Keratinocyte (primary cell): ENCODE results near the gene CCL13. TPM values are rescaled to one million over a fixed set of nuclear protein-coding genes. Genes with fewer than 3 reads are reported as not detected.

Experiments
- DNase-seq: peaks from one replicate; pipeline ENCODE4 v3.0.0-alpha.2; 2011; ENCODE audit warnings: low read depth, missing footprints, low spot score
- FAIRE-seq: peaks from 2 replicates; lab custom pipeline; 2011; peaks lifted over from hg19 to GRCh38; lab: Jason Lieb, UNC
- H2AFZ ChIP-seq: 2 replicates; pipeline ENCODE4 v1.6.0; 2012; ENCODE audit warnings: low read length, control low read depth, inconsistent platforms; ENCODE audit not compliant: control insufficient read depth
- H3K27ac ChIP-seq: 2 replicates; pipeline ENCODE4 v1.5.1; 2011; ENCODE audit warnings: low read length; ENCODE audit not compliant: control insufficient read depth, insufficient read depth
- H3K27me3 ChIP-seq: 3 replicates; pipeline ENCODE4 v1.6.0; 2011; ENCODE audit warnings: low read length; ENCODE audit not compliant: control insufficient read depth, insufficient read depth; ENCODE audit errors: extremely low read depth
- H3K36me3 ChIP-seq, 2 experiments: 2 replicates in 1 of 2; 3 replicates in 1 of 2; pipeline ENCODE4 v1.5.1; 2011; ENCODE audit warnings: low read length in 2 of 2, mild to moderate bottlenecking in 1 of 2; ENCODE audit not compliant: control insufficient read depth in 2 of 2, insufficient read depth in 2 of 2; ENCODE audit errors: extremely low read depth in 1 of 2
- H3K4me1 ChIP-seq: 3 replicates; pipeline ENCODE4 v1.5.1; 2011; ENCODE audit warnings: low read length; ENCODE audit not compliant: control insufficient read depth, insufficient read depth; ENCODE audit errors: extremely low read depth
- H3K4me2 ChIP-seq: 3 replicates; pipeline ENCODE4 v1.6.0; 2011; ENCODE audit warnings: low read depth, low read length; ENCODE audit not compliant: control insufficient read depth, insufficient read depth; ENCODE audit errors: extremely low read depth
- H3K4me3 ChIP-seq, 3 experiments: fragments of 200-600 bp in 1 of 3; sonication (generic) in 1 of 3; 2 replicates in 2 of 3; 3 replicates in 1 of 3; pipeline ENCODE4 v1.5.1; 2011 to 2016; ENCODE audit warnings: low read length in 3 of 3, mild to moderate bottlenecking in 3 of 3, control low read depth in 2 of 3, inconsistent platforms in 1 of 3, low read depth in 1 of 3, mixed read lengths in 1 of 3, mixed run types in 1 of 3, moderate library complexity in 1 of 3; ENCODE audit not compliant: control insufficient read depth in 2 of 3, insufficient read depth in 2 of 3; ENCODE audit errors: extremely low read depth in 1 of 3
- H3K79me2 ChIP-seq: 2 replicates; pipeline ENCODE4 v1.6.0; 2012; ENCODE audit warnings: low read length; ENCODE audit not compliant: control insufficient read depth, insufficient read depth
- H3K9ac ChIP-seq: 3 replicates; pipeline ENCODE4 v1.6.0; 2011; ENCODE audit warnings: low read length; ENCODE audit not compliant: control insufficient read depth, insufficient read depth; ENCODE audit errors: extremely low read depth
- H3K9me1 ChIP-seq: 3 replicates; pipeline ENCODE4 v1.6.0; 2011; ENCODE audit warnings: low read length; ENCODE audit not compliant: control insufficient read depth, insufficient read depth; ENCODE audit errors: extremely low read depth
- H3K9me3 ChIP-seq: 2 replicates; pipeline ENCODE4 v1.5.1; 2012; ENCODE audit warnings: low read depth, low read length; ENCODE audit not compliant: control insufficient read depth
- H4K20me1 ChIP-seq: 3 replicates; pipeline ENCODE4 v1.6.0; 2011; ENCODE audit warnings: low read length; ENCODE audit not compliant: control insufficient read depth, insufficient read depth; ENCODE audit errors: extremely low read depth
- EZH2 ChIP-seq: IDR thresholded peaks from one replicate; pipeline ENCODE4 v1.6.1; 2012; ENCODE audit warnings: inconsistent platforms, mild to moderate bottlenecking, low read length, moderate library complexity
- dilution Hi-C: fragments of 300-500 bp; cut with MboI; formaldehyde crosslinking; loops from one replicate; pipeline ENCODE4 v1.7.0; 2020; ENCODE audit warnings: low sequenced_read_pairs; ENCODE audit not compliant: extremely low pct_ligation_motif_present
- polyA plus RNA-seq, 5 experiments: library from polyadenylated mRNA; depleted of rRNA in 3 of 5; stranded (reverse) in 3 of 5; stranded (forward) in 1 of 5; unstranded in 1 of 5; fragments of >200 nt; gene quantifications; 1 replicate in 1 of 5; 2 replicates in 3 of 5; 3 replicates in 1 of 5; pipeline versions ENCODE4 v1.2.1 to v1.2.3, GENCODE V29; 2011 to 2012; ENCODE audit warnings: missing spikeins in 2 of 5, low read depth in 1 of 5, low replicate concordance in 1 of 5
- TF ChIP-seq, protein P1 (sequence below), 3 experiments: IDR thresholded peaks in 1 of 3; conservative IDR thresholded peaks in 1 of 3; optimal IDR thresholded peaks in 1 of 3; 2 replicates in 2 of 3; 3 replicates in 1 of 3; pipeline versions ENCODE3 to v1.5.1; 2011; ENCODE audit warnings: low read length in 3 of 3, mild to moderate bottlenecking in 3 of 3, moderate library complexity in 2 of 3, control low read depth in 1 of 3, inconsistent platforms in 1 of 3; ENCODE audit not compliant: insufficient read depth in 2 of 3; ENCODE audit errors: extremely low read depth in 1 of 3

Gene CCL13
- polyA plus RNA-seq, 1 donor (not counting 4 experiments of a cell fraction or from before 2014, with no cell fraction given) = not detected

DNA sequence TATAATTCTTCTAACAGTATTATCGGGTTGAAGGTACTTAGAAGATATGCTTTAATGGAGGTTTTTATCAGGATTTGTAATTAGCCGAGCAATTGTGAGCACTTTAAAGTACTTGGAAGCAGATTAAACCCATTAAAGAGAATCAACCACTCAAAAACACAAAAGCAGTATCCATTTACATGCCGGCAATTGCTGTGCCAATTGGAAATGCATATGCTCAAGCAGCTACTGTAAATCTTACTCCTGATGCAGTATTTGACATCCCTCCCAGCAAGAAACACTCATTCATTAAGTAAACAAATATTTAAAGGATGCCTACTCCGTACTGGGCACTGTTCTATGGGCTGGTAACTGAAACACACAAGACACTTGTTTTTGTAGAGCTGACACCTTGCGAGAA is 18.2 kb downstream of the CCL13 start:
- H4K20me1 ChIP-seq = no peaks in the 10 kb centered on the region
- no peak overlapping the region for H3K4me3 ChIP-seq
- H3K9me3 ChIP-seq = no peaks in the 10 kb centered on the region
- no peak overlapping the region for H3K9ac ChIP-seq
- no peak overlapping the region for H3K4me2 ChIP-seq
- no peak for DNase-seq
- TF ChIP-seq EZH2 = no peak
- TF ChIP-seq, protein P1, sequence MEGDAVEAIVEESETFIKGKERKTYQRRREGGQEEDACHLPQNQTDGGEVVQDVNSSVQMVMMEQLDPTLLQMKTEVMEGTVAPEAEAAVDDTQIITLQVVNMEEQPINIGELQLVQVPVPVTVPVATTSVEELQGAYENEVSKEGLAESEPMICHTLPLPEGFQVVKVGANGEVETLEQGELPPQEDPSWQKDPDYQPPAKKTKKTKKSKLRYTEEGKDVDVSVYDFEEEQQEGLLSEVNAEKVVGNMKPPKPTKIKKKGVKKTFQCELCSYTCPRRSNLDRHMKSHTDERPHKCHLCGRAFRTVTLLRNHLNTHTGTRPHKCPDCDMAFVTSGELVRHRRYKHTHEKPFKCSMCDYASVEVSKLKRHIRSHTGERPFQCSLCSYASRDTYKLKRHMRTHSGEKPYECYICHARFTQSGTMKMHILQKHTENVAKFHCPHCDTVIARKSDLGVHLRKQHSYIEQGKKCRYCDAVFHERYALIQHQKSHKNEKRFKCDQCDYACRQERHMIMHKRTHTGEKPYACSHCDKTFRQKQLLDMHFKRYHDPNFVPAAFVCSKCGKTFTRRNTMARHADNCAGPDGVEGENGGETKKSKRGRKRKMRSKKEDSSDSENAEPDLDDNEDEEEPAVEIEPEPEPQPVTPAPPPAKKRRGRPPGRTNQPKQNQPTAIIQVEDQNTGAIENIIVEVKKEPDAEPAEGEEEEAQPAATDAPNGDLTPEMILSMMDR (optimal IDR thresholded peaks at IDR 0.05 in 1 of 3, IDR thresholded peaks at IDR 0.05 in 1 of 3, conservative IDR thresholded peaks at IDR 0.05 in 1 of 3; ENCODE audit: extremely low read depth in 1 of 3, insufficient read depth in 2 of 3, low read length in 3 of 3) = no peak
- no peaks in the 10 kb centered on the region for H3K79me2 ChIP-seq
- no peak overlapping the region for H2AFZ ChIP-seq
- no peak overlapping the region for H3K27ac ChIP-seq
- H3K9me1 ChIP-seq = no peaks in the 10 kb centered on the region
- peaks cover 6% of the 10 kb centered on the region for H3K4me1 ChIP-seq
- H3K36me3 ChIP-seq = no peaks in the 10 kb centered on the region
- dilution Hi-C loops = loop anchor here (25.0 kb wide), 1 partner anchor 162 kb away; no protein-coding TSS in a partner anchor
- no peaks in the 10 kb centered on the region for H3K27me3 ChIP-seq
- FAIRE-seq = no peak

DNA sequence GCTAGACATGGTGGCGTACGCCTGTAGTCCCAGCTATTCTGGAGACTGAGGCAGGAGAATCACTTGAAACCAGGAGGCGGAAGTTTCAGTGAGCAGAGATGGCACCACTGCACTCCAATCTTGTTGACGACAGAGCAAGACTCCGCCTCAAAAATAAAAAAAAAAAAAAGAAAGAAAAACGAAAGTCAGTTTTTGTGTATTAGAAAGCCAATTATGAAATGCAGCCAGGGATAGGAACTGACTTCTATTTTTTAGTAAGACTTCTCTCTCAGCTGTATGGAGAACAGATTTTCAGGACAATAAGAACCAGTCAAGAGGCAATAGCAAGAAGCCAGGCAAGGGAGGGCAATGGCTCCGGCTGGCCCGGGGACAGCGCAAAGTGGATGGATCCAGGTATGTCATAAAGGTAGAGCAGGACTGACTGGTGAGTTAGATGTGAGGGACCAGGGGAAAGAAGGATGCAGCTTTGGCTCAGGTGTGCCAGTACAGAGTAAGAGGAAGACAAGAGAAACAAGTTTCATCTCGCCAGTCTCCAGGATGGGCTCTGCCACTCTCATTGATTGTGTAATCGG is 19.2 kb downstream of the CCL13 start:
- Histone ChIP-seq H3K4me2 (no peak overlapping the region), H3K36me3 (no peaks in the 10 kb centered on the region), H3K9me3 (no peaks in the 10 kb centered on the region), H3K9me1 (no peaks in the 10 kb centered on the region), H3K27ac (no peak overlapping the region), H3K4me3 (no peak overlapping the region), H3K79me2 (no peaks in the 10 kb centered on the region), H2AFZ (no peak overlapping the region), H4K20me1 (no peaks in the 10 kb centered on the region), H3K4me1 (peaks cover 6% of the 10 kb centered on the region), H3K27me3 (no peaks in the 10 kb centered on the region), H3K9ac (no peak overlapping the region)
- dilution Hi-C loops = no loop called here
- no peak for DNase-seq
- TF ChIP-seq, protein P1 (optimal IDR thresholded peaks at IDR 0.05 in 1 of 3, IDR thresholded peaks at IDR 0.05 in 1 of 3, conservative IDR thresholded peaks at IDR 0.05 in 1 of 3; ENCODE audit: extremely low read depth in 1 of 3, insufficient read depth in 2 of 3, low read length in 3 of 3) = no peak
- no peak for TF ChIP-seq EZH2
- no peak for FAIRE-seq
